HEK293 (cell line): ENCODE results near the gene TEC.
"Not testable (repeated sequence)": the region's sequence is repeated elsewhere in the genome, so short reads cannot be mapped to it uniquely, and the experiment has no call there.

ENCODE experiments used
- CTCF ChIA-PET: fragments of 350-600 bp; formaldehyde crosslinking; extraction: SDS; loops from one replicate; lab custom pipeline; 2021; ENCODE audit warnings: antibody characterized with exemption; lab: Yijun Ruan, JAX
- POLR2A ChIA-PET: fragments of 300-600 bp; formaldehyde crosslinking; extraction: SDS; loops from one replicate; lab custom pipeline; 2020; ENCODE audit warnings: antibody characterized with exemption, inconsistent platforms; lab: Yijun Ruan, JAX
- H3K27ac ChIP-seq: fragments of 200-500 bp; sonication (Bioruptor generic); 2 replicates; pipeline ENCODE4 v1.5.1; 2014; ENCODE audit warnings: low read depth, low read length, control low read depth, inconsistent platforms; ENCODE audit errors: extremely low read depth
- H3K36me3 ChIP-seq, 2 experiments: fragments of 200-500 bp in 1 of 2; sonication (Bioruptor generic) in 1 of 2; 1 replicate in 1 of 2; 2 replicates in 1 of 2; pipeline ENCODE4 v1.5.1; 2014 to 2017; ENCODE audit warnings: inconsistent platforms in 2 of 2, low read length in 2 of 2; ENCODE audit not compliant: control insufficient read depth in 2 of 2, insufficient read depth in 1 of 2
- H3K4me1 ChIP-seq: fragments of 200-500 bp; sonication (Bioruptor generic); 2 replicates; pipeline ENCODE4 v1.5.1; 2014; ENCODE audit warnings: mild to moderate bottlenecking, low read length, inconsistent platforms; ENCODE audit not compliant: control insufficient read depth, insufficient read depth
- H3K4me3 ChIP-seq: 2 replicates; pipeline ENCODE4 v1.5.1; 2011; ENCODE audit warnings: low read depth, mild to moderate bottlenecking, control low read depth, low read length, moderate library complexity
- H3K9me3 ChIP-seq: fragments of 200-500 bp; sonication (Bioruptor generic); 2 replicates; pipeline ENCODE4 v1.5.1; 2014; ENCODE audit warnings: low read depth, low read length, inconsistent platforms; ENCODE audit not compliant: control insufficient read depth, insufficient read depth
- GLI4 ChIP-seq: fragments of 450-650 bp; formaldehyde crosslinking; IDR thresholded peaks from 2 replicates; pipeline ENCODE4 v1.5.1; 2016; ENCODE audit warnings: missing biosample characterization, missing genetic modification characterization
- GLIS2 ChIP-seq: fragments of 450-650 bp; formaldehyde crosslinking; IDR thresholded peaks from 2 replicates; pipeline ENCODE4 v1.5.1; 2016; ENCODE audit warnings: missing biosample characterization, missing genetic modification characterization
- MEIS1 ChIP-seq: sonication (generic); formaldehyde crosslinking; IDR thresholded peaks from 2 replicates; pipeline ENCODE4 v1.8.1; 2022; ENCODE audit warnings: missing genetic modification reagents, mild to moderate bottlenecking, borderline replicate concordance
- SCRT1 ChIP-seq: fragments of 450-650 bp; formaldehyde crosslinking; IDR thresholded peaks from 2 replicates; pipeline ENCODE4 v1.5.1; 2016; ENCODE audit warnings: missing biosample characterization, missing genetic modification characterization, borderline replicate concordance
- SP2 ChIP-seq: fragments of 450-650 bp; formaldehyde crosslinking; IDR thresholded peaks from 2 replicates; pipeline ENCODE4 v1.5.1; 2016; ENCODE audit warnings: missing biosample characterization, missing genetic modification characterization
- TRIM28 ChIP-seq: IDR thresholded peaks from 2 replicates; pipeline ENCODE4 v1.6.1; 2011; ENCODE audit warnings: low read length, control low read depth, borderline replicate concordance
- ZNF155 ChIP-seq: fragments of 450-650 bp; formaldehyde crosslinking; IDR thresholded peaks from 2 replicates; pipeline ENCODE4 v1.5.1; 2016; ENCODE audit warnings: missing biosample characterization, missing genetic modification characterization
- ZNF157 ChIP-seq: fragments of 450-650 bp; formaldehyde crosslinking; IDR thresholded peaks from 2 replicates; pipeline ENCODE4 v1.5.1; 2016; ENCODE audit warnings: missing biosample characterization, missing genetic modification characterization
- ZNF19 ChIP-seq: fragments of 450-650 bp; formaldehyde crosslinking; IDR thresholded peaks from 2 replicates; pipeline ENCODE4; 2016; ENCODE audit warnings: missing biosample characterization, missing genetic modification characterization, low read depth
- ZNF501 ChIP-seq: fragments of 450-650 bp; formaldehyde crosslinking; IDR thresholded peaks from 2 replicates; pipeline ENCODE4 v1.5.1; 2016; ENCODE audit warnings: missing biosample characterization, missing genetic modification characterization
- ZNF514 ChIP-seq: fragments of 450-650 bp; formaldehyde crosslinking; IDR thresholded peaks from 2 replicates; pipeline ENCODE4 v1.5.1; 2016; ENCODE audit warnings: missing biosample characterization, missing genetic modification characterization
- ZNF610 ChIP-seq: fragments of 450-650 bp; formaldehyde crosslinking; IDR thresholded peaks from 2 replicates; pipeline ENCODE4 v1.5.1; 2016; ENCODE audit warnings: missing biosample characterization, missing genetic modification characterization, borderline replicate concordance
- ZNF626 ChIP-seq: fragments of 450-650 bp; sonication (Bioruptor Pico); formaldehyde crosslinking; IDR thresholded peaks from 2 replicates; pipeline ENCODE4 v1.5.1; 2018; ENCODE audit warnings: missing biosample characterization, missing genetic modification characterization, inconsistent platforms
- ZSCAN30 ChIP-seq: fragments of 450-650 bp; IDR thresholded peaks from 2 replicates; pipeline ENCODE4 v1.5.1; 2018; ENCODE audit warnings: missing biosample characterization, mild to moderate bottlenecking, missing genetic modification characterization, moderate library complexity
- TF ChIP-seq, protein P1 (sequence below): fragments of 450-650 bp; IDR thresholded peaks from 2 replicates; pipeline ENCODE4 v1.5.1; 2018; ENCODE audit warnings: missing biosample characterization, mild to moderate bottlenecking, missing genetic modification characterization
- TF ChIP-seq, protein P2 (sequence below): fragments of 450-650 bp; formaldehyde crosslinking; IDR thresholded peaks from 2 replicates; pipeline ENCODE4 v1.5.1; 2016; ENCODE audit warnings: missing biosample characterization, missing genetic modification characterization
- TF ChIP-seq, protein P3 (sequence below): fragments of 450-650 bp; formaldehyde crosslinking; IDR thresholded peaks from 2 replicates; pipeline ENCODE4 v1.5.1; 2016; ENCODE audit warnings: missing biosample characterization, missing genetic modification characterization
- TF ChIP-seq, protein P4 (sequence below): fragments of 450-650 bp; formaldehyde crosslinking; IDR thresholded peaks from 2 replicates; pipeline ENCODE4 v1.5.0; 2017; ENCODE audit warnings: missing biosample characterization, missing genetic modification characterization, borderline replicate concordance

The TEC gene

DNA sequence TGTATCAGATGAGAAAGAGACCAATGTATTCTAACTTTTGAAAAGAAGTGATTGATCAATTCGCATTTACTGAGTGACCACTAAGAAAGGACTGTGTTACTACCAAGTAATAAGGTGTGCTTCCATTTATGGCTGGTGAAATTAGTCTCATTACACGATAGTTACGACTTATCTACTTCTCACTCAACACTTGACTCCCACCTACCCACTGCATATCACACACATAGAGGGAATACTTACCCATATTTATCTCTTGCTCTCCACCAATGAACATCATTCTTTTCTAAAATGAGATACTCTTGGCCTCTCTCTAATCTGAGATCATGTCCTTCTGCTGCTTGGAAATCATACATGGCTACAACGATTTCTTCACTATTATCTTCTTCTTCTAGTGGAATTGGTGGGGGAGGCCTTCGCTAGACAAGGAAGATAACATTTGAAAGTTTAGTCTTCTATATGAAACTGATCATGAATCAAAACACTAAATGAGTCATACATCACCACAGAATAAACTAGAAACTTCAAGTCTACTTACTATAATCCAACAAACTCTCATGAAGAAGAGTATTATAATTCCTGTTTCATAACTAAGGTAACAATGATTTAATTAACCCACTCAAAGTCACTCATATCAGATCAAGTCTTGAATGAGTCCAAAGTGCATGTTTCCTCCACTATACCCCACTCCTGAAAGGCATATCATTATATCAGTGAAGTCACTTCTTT is 101.9 kb downstream of the TEC start:
- TF ChIP-seq, protein P1, sequence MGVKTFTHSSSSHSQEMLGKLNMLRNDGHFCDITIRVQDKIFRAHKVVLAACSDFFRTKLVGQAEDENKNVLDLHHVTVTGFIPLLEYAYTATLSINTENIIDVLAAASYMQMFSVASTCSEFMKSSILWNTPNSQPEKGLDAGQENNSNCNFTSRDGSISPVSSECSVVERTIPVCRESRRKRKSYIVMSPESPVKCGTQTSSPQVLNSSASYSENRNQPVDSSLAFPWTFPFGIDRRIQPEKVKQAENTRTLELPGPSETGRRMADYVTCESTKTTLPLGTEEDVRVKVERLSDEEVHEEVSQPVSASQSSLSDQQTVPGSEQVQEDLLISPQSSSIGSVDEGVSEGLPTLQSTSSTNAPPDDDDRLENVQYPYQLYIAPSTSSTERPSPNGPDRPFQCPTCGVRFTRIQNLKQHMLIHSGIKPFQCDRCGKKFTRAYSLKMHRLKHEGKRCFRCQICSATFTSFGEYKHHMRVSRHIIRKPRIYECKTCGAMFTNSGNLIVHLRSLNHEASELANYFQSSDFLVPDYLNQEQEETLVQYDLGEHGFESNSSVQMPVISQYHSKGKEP (tag by site-specific recombination), result no peak
- Histone ChIP-seq H3K4me1 (no peaks in the 10 kb centered on the region), H3K4me3 (no peak overlapping the region), H3K27ac (no peak overlapping the region), H3K9me3 (no peaks in the 10 kb centered on the region), H3K36me3 (peaks cover 0 to 4% of the 10 kb centered on the region in 2 experiments; a peak in 1 of 3 replicates)
- POLR2A ChIA-PET, result no interaction called here
- CTCF ChIA-PET, result no interaction called here

DNA sequence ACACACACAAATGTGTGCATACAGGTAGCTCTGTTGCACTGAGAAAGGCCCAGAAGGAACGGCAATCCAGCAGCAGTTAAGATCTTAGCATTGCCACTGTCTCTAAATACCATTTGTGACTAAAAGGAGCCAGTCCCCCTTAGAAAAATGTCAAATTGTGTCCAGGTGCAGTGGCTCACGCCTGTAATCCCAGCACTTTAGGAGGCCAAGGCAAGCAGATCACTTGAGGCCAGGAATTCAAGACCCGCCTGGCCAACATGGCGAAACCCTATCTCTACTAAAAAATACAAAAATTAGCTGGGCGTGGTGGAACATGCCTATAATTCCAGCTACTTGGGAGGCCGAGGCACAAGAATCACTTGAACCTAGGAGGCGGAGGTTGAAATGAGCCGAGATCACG is 105.1 kb downstream of the TEC start:
- H3K36me3 ChIP-seq, H3K4me3 ChIP-seq, POLR2A ChIA-PET, H3K27ac ChIP-seq, H3K4me1 ChIP-seq, CTCF ChIA-PET, H3K9me3 ChIP-seq: not testable (repeated sequence)

DNA sequence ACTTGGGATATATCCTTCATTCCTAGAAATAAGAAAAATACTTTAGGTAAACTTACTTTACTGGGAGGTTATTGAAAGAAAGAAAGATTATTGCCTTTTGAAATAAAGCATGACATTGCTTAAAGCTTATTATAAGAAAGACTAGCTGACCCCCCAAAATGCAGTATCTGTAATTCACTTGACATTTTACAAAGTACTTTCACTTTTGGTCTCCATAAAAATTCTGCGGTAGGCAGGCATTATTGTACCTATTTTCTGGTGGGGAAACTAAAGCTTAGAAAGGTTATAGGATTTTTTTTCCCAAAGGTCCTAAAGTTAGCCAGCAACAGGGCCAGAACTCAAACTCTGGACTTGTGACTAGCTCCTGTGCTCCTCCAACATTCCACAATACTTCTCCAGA is 105.9 kb downstream of the TEC start:
- Histone ChIP-seq H3K4me1 (no peaks in the 10 kb centered on the region), H3K4me3 (no peak overlapping the region), H3K27ac (no peak overlapping the region), H3K9me3 (no peaks in the 10 kb centered on the region), H3K36me3 (peaks cover 0 to 4% of the 10 kb centered on the region in 2 experiments; a peak in 1 of 3 replicates)
- TF ChIP-seq ZNF501, result no peak
- no peak for TF ChIP-seq MEIS1
- TF ChIP-seq, protein P2, sequence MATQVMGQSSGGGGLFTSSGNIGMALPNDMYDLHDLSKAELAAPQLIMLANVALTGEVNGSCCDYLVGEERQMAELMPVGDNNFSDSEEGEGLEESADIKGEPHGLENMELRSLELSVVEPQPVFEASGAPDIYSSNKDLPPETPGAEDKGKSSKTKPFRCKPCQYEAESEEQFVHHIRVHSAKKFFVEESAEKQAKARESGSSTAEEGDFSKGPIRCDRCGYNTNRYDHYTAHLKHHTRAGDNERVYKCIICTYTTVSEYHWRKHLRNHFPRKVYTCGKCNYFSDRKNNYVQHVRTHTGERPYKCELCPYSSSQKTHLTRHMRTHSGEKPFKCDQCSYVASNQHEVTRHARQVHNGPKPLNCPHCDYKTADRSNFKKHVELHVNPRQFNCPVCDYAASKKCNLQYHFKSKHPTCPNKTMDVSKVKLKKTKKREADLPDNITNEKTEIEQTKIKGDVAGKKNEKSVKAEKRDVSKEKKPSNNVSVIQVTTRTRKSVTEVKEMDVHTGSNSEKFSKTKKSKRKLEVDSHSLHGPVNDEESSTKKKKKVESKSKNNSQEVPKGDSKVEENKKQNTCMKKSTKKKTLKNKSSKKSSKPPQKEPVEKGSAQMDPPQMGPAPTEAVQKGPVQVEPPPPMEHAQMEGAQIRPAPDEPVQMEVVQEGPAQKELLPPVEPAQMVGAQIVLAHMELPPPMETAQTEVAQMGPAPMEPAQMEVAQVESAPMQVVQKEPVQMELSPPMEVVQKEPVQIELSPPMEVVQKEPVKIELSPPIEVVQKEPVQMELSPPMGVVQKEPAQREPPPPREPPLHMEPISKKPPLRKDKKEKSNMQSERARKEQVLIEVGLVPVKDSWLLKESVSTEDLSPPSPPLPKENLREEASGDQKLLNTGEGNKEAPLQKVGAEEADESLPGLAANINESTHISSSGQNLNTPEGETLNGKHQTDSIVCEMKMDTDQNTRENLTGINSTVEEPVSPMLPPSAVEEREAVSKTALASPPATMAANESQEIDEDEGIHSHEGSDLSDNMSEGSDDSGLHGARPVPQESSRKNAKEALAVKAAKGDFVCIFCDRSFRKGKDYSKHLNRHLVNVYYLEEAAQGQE (tag by site-specific recombination), result no peak
- TF ChIP-seq TRIM28, result no peak
- TF ChIP-seq ZNF610 (tag by site-specific recombination), result no peak
- TF ChIP-seq ZNF157 (tag by site-specific recombination), result no peak
- no peak for TF ChIP-seq SP2
- TF ChIP-seq, protein P3, sequence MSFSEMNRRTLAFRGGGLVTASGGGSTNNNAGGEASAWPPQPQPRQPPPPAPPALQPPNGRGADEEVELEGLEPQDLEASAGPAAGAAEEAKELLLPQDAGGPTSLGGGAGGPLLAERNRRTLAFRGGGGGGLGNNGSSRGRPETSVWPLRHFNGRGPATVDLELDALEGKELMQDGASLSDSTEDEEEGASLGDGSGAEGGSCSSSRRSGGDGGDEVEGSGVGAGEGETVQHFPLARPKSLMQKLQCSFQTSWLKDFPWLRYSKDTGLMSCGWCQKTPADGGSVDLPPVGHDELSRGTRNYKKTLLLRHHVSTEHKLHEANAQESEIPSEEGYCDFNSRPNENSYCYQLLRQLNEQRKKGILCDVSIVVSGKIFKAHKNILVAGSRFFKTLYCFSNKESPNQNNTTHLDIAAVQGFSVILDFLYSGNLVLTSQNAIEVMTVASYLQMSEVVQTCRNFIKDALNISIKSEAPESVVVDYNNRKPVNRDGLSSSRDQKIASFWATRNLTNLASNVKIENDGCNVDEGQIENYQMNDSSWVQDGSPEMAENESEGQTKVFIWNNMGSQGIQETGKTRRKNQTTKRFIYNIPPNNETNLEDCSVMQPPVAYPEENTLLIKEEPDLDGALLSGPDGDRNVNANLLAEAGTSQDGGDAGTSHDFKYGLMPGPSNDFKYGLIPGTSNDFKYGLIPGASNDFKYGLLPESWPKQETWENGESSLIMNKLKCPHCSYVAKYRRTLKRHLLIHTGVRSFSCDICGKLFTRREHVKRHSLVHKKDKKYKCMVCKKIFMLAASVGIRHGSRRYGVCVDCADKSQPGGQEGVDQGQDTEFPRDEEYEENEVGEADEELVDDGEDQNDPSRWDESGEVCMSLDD (tag by site-specific recombination), result no peak
- POLR2A ChIA-PET, result no interaction called here
- CTCF ChIA-PET, result no interaction called here

DNA sequence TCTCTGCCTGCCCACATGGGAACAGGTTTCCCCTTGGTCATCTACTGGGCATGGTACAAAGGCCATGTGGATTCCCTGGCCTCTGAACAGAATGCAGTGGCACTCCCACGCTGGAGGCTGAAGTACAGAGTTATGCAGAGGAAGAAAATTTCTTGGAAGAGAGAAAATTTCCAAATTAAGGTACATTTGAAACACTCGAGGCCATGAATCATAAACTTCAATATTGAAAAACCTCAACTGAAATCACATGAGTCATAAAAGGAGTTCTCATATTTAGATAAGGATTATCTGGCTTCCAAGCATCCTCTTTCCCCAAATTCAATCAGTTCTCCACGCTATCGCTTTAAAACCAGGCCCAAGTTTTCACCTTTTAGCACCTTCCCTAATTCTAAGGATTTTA is 107.5 kb downstream of the TEC start:
- no peaks in the 10 kb centered on the region for H3K4me1 ChIP-seq
- no peak overlapping the region for H3K27ac ChIP-seq
- H3K9me3 ChIP-seq, result no peaks in the 10 kb centered on the region
- CTCF ChIA-PET, result no interaction called here
- H3K4me3 ChIP-seq, result no peak overlapping the region
- no peaks in the 10 kb centered on the region for H3K36me3 ChIP-seq
- POLR2A ChIA-PET, result no interaction called here
- TF ChIP-seq, protein P4, sequence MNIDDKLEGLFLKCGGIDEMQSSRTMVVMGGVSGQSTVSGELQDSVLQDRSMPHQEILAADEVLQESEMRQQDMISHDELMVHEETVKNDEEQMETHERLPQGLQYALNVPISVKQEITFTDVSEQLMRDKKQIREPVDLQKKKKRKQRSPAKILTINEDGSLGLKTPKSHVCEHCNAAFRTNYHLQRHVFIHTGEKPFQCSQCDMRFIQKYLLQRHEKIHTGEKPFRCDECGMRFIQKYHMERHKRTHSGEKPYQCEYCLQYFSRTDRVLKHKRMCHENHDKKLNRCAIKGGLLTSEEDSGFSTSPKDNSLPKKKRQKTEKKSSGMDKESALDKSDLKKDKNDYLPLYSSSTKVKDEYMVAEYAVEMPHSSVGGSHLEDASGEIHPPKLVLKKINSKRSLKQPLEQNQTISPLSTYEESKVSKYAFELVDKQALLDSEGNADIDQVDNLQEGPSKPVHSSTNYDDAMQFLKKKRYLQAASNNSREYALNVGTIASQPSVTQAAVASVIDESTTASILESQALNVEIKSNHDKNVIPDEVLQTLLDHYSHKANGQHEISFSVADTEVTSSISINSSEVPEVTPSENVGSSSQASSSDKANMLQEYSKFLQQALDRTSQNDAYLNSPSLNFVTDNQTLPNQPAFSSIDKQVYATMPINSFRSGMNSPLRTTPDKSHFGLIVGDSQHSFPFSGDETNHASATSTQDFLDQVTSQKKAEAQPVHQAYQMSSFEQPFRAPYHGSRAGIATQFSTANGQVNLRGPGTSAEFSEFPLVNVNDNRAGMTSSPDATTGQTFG, result no peak
- TF ChIP-seq ZNF626 (tag by site-specific recombination) (no peak), ZNF19 (tag by site-specific recombination) (no peak), SCRT1 (tag by site-specific recombination) (no peak), ZNF514 (tag by site-specific recombination) (no peak), ZSCAN30 (tag by site-specific recombination) (no peak), GLI4 (tag by site-specific recombination) (no peak), TRIM28 (no peak), ZNF155 (tag by site-specific recombination) (no peak), GLIS2 (tag by site-specific recombination) (no peak)
